HepG2 (cell line): ENCODE results near the gene IGLON5. TPM values are rescaled to one million over a fixed set of nuclear protein-coding genes. Genes with fewer than 3 reads are reported as not detected.

Experiments
- ATAC-seq: fragments of 200-7000 bp; cut with Tn5 transposase; 3 replicates; pipeline ENCODE4 v1.9.1; 2020; ENCODE audit warnings: mild to moderate bottlenecking, moderate library complexity
- BruUV-seq: library from RNA; stranded (reverse); fragments of 400-500 nt; replicated peaks from 2 replicates; lab custom pipeline; 2021; lab: Mats Ljungman, UMichigan
- CTCF ChIA-PET: fragments of 300-600 bp; formaldehyde crosslinking; extraction: SDS; loops from one replicate; lab custom pipeline; 2021; ENCODE audit warnings: low total read pairs, inconsistent platforms, low intra/inter-chr PET ratio; lab: Yijun Ruan, JAX
- POLR2A ChIA-PET: fragments of 350-600 bp; sonication (Branson Sonifier 250); formaldehyde crosslinking; loops from one replicate; lab custom pipeline; 2020; ENCODE audit warnings: antibody characterized with exemption, inconsistent platforms; lab: Yijun Ruan, JAX
- DNase-seq: peaks from one replicate; pipeline ENCODE4 v3.0.0-alpha.2; 2015; ENCODE audit warnings: low spot score
- FAIRE-seq: peaks from 3 replicates; lab custom pipeline; 2011; peaks lifted over from hg19 to GRCh38; lab: Jason Lieb, UNC
- H2AFZ ChIP-seq: one replicate; pipeline ENCODE4 v1.6.1; 2011; ENCODE audit warnings: low read length, inconsistent platforms
- H3K27ac ChIP-seq: fragments of 300-600 bp; 3 replicates; pipeline ENCODE4 v1.8.0; 2011; ENCODE audit warnings: mixed run types, mild to moderate bottlenecking, mixed read lengths, low read length, inconsistent platforms; ENCODE audit not compliant: insufficient read depth; ENCODE audit errors: extremely low read length
- H3K27me3 ChIP-seq, 2 experiments: fragments of 200-600 bp in 1 of 2; 2 replicates in 1 of 2; 3 replicates in 1 of 2; pipeline versions ENCODE4 v1.6.0 to v1.8.0; 2011; ENCODE audit warnings: low read length in 2 of 2, mild to moderate bottlenecking in 2 of 2, moderate library complexity in 2 of 2, inconsistent platforms in 1 of 2; ENCODE audit not compliant: insufficient read depth in 2 of 2, control insufficient read depth in 1 of 2
- H3K36me3 ChIP-seq, 2 experiments: fragments of 200-600 bp in 1 of 2; replicated peaks in 1 of 2; 2 replicates in 1 of 2; 3 replicates in 1 of 2; pipeline versions ENCODE4 v1.5.1 to v1.8.0; 2011; ENCODE audit warnings: low read length in 2 of 2, inconsistent platforms in 1 of 2; ENCODE audit not compliant: insufficient read depth in 2 of 2, control insufficient read depth in 1 of 2
- H3K4me1 ChIP-seq: 2 replicates; pipeline ENCODE4 v1.5.1; 2012; ENCODE audit warnings: low read length, inconsistent platforms; ENCODE audit not compliant: insufficient read depth
- H3K4me2 ChIP-seq: 2 replicates; pipeline ENCODE4 v1.6.0; 2011; ENCODE audit warnings: low read depth, low read length, inconsistent platforms
- H3K4me3 ChIP-seq, 3 experiments: fragments of 200-600 bp in 1 of 3; sonication (generic), shearing (Covaris generic) in 1 of 3; replicated peaks in 1 of 3; 2 replicates each; pipeline ENCODE4 v1.5.1; 2011 to 2016; ENCODE audit warnings: low read length in 3 of 3, inconsistent platforms in 2 of 3, low read depth in 2 of 3, mild to moderate bottlenecking in 2 of 3, control low read depth in 1 of 3, mixed read lengths in 1 of 3; ENCODE audit not compliant: insufficient read depth in 1 of 3
- H3K79me2 ChIP-seq: one replicate; pipeline ENCODE4 v1.6.1; 2011; ENCODE audit warnings: low read length, inconsistent platforms; ENCODE audit not compliant: insufficient read depth
- H3K9ac ChIP-seq: 2 replicates; pipeline ENCODE4 v1.6.0; 2011; ENCODE audit warnings: mild to moderate bottlenecking, low read depth, low read length, inconsistent platforms; ENCODE audit not compliant: insufficient read depth
- H3K9me3 ChIP-seq: 2 replicates; pipeline ENCODE4 v1.5.1; 2012; ENCODE audit warnings: mild to moderate bottlenecking, low read length
- H4K20me1 ChIP-seq: 2 replicates; pipeline ENCODE4 v1.6.0; 2011; ENCODE audit warnings: inconsistent platforms, mild to moderate bottlenecking, low read length, moderate library complexity; ENCODE audit not compliant: insufficient read depth
- AGO2 ChIP-seq: fragments of 200-400 bp; formaldehyde crosslinking; optimal IDR thresholded peaks from 2 replicates; pipeline ENCODE3; 2017; ENCODE audit warnings: mild to moderate bottlenecking, low read depth, low read length, moderate library complexity
- CHD2 ChIP-seq: IDR thresholded peaks from 2 replicates; pipeline ENCODE4 v1.6.1; 2011; ENCODE audit warnings: low read depth, low read length, improper control_type of control experiment
- FOXA1 ChIP-seq, 2 experiments: fragments of 450-650 bp in 1 of 2; sonication (generic) in 1 of 2; formaldehyde crosslinking in 1 of 2; IDR thresholded peaks; 2 replicates each; pipeline versions ENCODE4 v1.4.0 to v1.6.1; 2016 to 2020; ENCODE audit warnings: missing genetic modification reagents in 1 of 2
- MIER3 ChIP-seq: IDR thresholded peaks from 2 replicates; pipeline ENCODE4 v1.6.1; 2016; ENCODE audit warnings: missing compliant biosample characterization, borderline replicate concordance
- NFRKB ChIP-seq: fragments of 450-650 bp; IDR thresholded peaks from 2 replicates; pipeline ENCODE4 v1.6.1; 2017
- POLR2A ChIP-seq, 2 experiments: IDR thresholded peaks; 2 replicates each; pipeline ENCODE4 v1.6.1; 2011; ENCODE audit warnings: low read depth in 2 of 2, low read length in 2 of 2, mild to moderate bottlenecking in 1 of 2, moderate library complexity in 1 of 2; ENCODE audit not compliant: insufficient read depth in 1 of 2
- RBAK ChIP-seq: sonication (generic); formaldehyde crosslinking; IDR thresholded peaks from 2 replicates; pipeline ENCODE4 v1.5.1; 2020; ENCODE audit warnings: mild to moderate bottlenecking, missing genetic modification reagents
- SOX6 ChIP-seq, 2 experiments: fragments of 450-650 bp in 1 of 2; sonication (generic) in 1 of 2; formaldehyde crosslinking in 1 of 2; IDR thresholded peaks; 2 replicates each; pipeline versions ENCODE4 v1.4.0 to v1.6.1; 2017 to 2020; ENCODE audit warnings: antibody characterized with exemption in 1 of 2, mild to moderate bottlenecking in 1 of 2, missing genetic modification reagents in 1 of 2
- ZNF558 ChIP-seq: sonication (generic); formaldehyde crosslinking; IDR thresholded peaks from 2 replicates; pipeline ENCODE4 v1.9.0; 2022; ENCODE audit warnings: mild to moderate bottlenecking, missing genetic modification reagents, borderline replicate concordance
- ZNF614 ChIP-seq: IDR thresholded peaks from 2 replicates; pipeline ENCODE4 v1.6.1; 2018; ENCODE audit warnings: missing biosample characterization, missing genetic modification reagents, inconsistent platforms, borderline replicate concordance
- WGBS: methylation state at CpG from one replicate; pipeline ENCODE4 v1.1.6; 2017; ENCODE audit warnings: low lambda C conversion rate; 5-methylcytosine and 5-hydroxymethylcytosine counted together
- in situ Hi-C: cut with HindIII; loops from 2 replicates; pipeline ENCODE4 v1.10.0; 2017; ENCODE audit warnings: low pct_unique_long_range_greater_than_20kb; ENCODE audit not compliant: extremely low pct_ligation_motif_present
- intact Hi-C: fragments of 100-400 bp; cut with micrococcal nuclease; formaldehyde crosslinking; loops from one replicate; pipeline ENCODE4 v1.10.0; 2022; ENCODE audit not compliant: unreplicated experiment
- polyA plus RNA-seq, 8 experiments: library from polyadenylated mRNA; depleted of rRNA in 3 of 8; stranded (reverse) in 7 of 8; unstranded in 1 of 8; fragments of >200 nt; fragmentation: Illumina TruSeq in 4 of 8; extraction: Trizol in 4 of 8; gene quantifications; 2 replicates each; pipeline versions ENCODE4 v1.2.1 to v1.2.3, GENCODE V29; 2011 to 2016; ENCODE audit warnings: low read depth in 4 of 8, missing spikeins in 1 of 8, mixed read lengths in 1 of 8; ENCODE audit not compliant: insufficient read depth in 1 of 8
- total RNA-seq, 5 experiments: library from RNA; depleted of rRNA; stranded (reverse); fragments of >200 nt; fragmentation: Illumina TruSeq; extraction: Trizol; gene quantifications; 2 replicates each; pipeline ENCODE4 v1.2.3, GENCODE V29; 2016; ENCODE audit warnings: low read depth in 1 of 5
- TF ChIP-seq, protein P1 (sequence below): sonication (generic); formaldehyde crosslinking; IDR thresholded peaks from 2 replicates; pipeline ENCODE4 v1.9.0; 2021; ENCODE audit warnings: missing genetic modification reagents, borderline replicate concordance
- TF ChIP-seq, protein P2 (sequence below): sonication (generic); formaldehyde crosslinking; IDR thresholded peaks from 2 replicates; pipeline ENCODE4 v1.5.1; 2020; ENCODE audit warnings: missing genetic modification reagents, mild to moderate bottlenecking, borderline replicate concordance
- TF ChIP-seq, protein P3 (sequence below): sonication (generic); formaldehyde crosslinking; IDR thresholded peaks from 2 replicates; pipeline ENCODE4 v1.4.0; 2020; ENCODE audit warnings: missing genetic modification reagents
- TF ChIP-seq, protein P4 (sequence below): sonication (generic); formaldehyde crosslinking; IDR thresholded peaks from 2 replicates; pipeline ENCODE4 v1.5.0; 2020; ENCODE audit warnings: mild to moderate bottlenecking, missing genetic modification reagents, moderate library complexity

The IGLON5 gene
- total and polyA plus RNA-seq, 2 of the 13 experiments (the other 11 are each of a cell fraction or from before 2014, with no cell fraction given), result 0.04 to 5.7 TPM

DNA sequence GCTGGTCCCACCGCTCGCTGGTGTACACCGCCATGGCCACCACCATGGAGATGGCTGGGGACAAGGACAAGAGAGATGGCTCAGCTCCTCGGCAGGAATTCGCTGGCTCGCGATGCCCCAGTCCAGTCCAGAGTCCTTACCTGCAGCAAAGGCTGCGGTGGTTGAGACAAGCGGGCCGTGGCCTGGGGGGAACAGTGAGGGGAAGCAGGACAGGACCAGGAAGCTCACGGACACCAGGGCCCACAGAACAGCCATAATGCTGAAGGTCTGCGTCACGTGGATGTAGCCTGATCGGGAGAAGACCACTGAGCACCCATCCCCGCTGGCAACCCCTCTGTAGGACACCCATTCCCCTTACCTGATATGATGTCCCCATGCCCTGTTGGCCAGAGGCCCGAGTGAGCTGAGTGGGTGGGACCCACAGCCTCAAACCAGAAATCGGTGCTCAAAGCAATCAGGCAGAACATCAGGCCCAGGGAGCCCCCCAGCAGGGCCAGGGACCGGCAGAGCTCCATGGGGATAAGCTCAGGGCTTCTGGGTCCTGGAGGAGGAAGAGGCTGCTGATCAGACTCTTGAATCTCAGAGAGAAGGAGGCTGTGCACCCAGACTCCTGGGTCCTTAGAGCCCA lies 60.7 kb downstream of the IGLON5 start:
- intact Hi-C loops (no loop called here), in situ Hi-C loops (no loop called here)
- Histone ChIP-seq H2AFZ (no peak overlapping the region), H3K4me2 (no peak overlapping the region; the same call in 1 of the 2 replicates), H3K79me2 (peaks cover 5% of the 10 kb centered on the region), H3K9ac (no peak overlapping the region), H3K9me3 (no peaks in the 10 kb centered on the region), H3K4me1 (peaks cover 37% of the 10 kb centered on the region), H4K20me1 (no peaks in the 10 kb centered on the region), H3K27ac (no peak overlapping the region), H3K27me3 (peaks cover 0 to 14% of the 10 kb centered on the region in 2 experiments; a peak in 1 of 5 replicates), H3K4me3 (no peak overlapping the region), H3K36me3 (no peaks in the 10 kb centered on the region)
- WGBS, result 19% methylated on average over 2 of the region's 18 CpGs
- FAIRE-seq, result no peak
- ChIA-PET POLR2A (interaction anchor here (1.0 to 5.3 kb wide), 7 partner anchors 10 to 31 kb away, joined by 3 to 27 read pairs (median 8); partner anchors contain the start of genes LIM2 and VSIG10L), CTCF (no interaction called here)
- ATAC-seq, result no peak
- no TSS peak for BruUV-seq
- no peak for DNase-seq
- TF ChIP-seq AGO2 (peak; percentile 49), ZNF614 (CRISPR knock-in tag) (no peak), MIER3 (no peak), POLR2A (IDR thresholded peaks at IDR 0.05; ENCODE audit: insufficient read depth in 1 of 2, low read depth in 2 of 2, low read length in 2 of 2) (peak in 1 of 2 experiments; percentile 20; a peak in 1 of 4 replicates), FOXA1 (IDR thresholded peaks at IDR 0.05) (no peak), FOXA1 (CRISPR knock-in tag; IDR thresholded peaks at IDR 0.05) (no peak), ZNF558 (no peak), CHD2 (no peak), SOX6 (IDR thresholded peaks at IDR 0.05) (no peak), SOX6 (CRISPR knock-in tag; IDR thresholded peaks at IDR 0.05) (no peak), RBAK (CRISPR knock-in tag) (peak; percentile 93), NFRKB (no peak)
- TF ChIP-seq, protein P1, sequence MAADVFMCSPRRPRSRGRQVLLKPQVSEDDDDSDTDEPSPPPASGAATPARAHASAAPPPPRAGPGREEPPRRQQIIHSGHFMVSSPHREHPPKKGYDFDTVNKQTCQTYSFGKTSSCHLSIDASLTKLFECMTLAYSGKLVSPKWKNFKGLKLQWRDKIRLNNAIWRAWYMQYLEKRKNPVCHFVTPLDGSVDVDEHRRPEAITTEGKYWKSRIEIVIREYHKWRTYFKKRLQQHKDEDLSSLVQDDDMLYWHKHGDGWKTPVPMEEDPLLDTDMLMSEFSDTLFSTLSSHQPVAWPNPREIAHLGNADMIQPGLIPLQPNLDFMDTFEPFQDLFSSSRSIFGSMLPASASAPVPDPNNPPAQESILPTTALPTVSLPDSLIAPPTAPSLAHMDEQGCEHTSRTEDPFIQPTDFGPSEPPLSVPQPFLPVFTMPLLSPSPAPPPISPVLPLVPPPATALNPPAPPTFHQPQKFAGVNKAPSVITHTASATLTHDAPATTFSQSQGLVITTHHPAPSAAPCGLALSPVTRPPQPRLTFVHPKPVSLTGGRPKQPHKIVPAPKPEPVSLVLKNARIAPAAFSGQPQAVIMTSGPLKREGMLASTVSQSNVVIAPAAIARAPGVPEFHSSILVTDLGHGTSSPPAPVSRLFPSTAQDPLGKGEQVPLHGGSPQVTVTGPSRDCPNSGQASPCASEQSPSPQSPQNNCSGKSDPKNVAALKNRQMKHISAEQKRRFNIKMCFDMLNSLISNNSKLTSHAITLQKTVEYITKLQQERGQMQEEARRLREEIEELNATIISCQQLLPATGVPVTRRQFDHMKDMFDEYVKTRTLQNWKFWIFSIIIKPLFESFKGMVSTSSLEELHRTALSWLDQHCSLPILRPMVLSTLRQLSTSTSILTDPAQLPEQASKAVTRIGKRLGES (CRISPR knock-in tag), result no peak
- TF ChIP-seq, protein P2, sequence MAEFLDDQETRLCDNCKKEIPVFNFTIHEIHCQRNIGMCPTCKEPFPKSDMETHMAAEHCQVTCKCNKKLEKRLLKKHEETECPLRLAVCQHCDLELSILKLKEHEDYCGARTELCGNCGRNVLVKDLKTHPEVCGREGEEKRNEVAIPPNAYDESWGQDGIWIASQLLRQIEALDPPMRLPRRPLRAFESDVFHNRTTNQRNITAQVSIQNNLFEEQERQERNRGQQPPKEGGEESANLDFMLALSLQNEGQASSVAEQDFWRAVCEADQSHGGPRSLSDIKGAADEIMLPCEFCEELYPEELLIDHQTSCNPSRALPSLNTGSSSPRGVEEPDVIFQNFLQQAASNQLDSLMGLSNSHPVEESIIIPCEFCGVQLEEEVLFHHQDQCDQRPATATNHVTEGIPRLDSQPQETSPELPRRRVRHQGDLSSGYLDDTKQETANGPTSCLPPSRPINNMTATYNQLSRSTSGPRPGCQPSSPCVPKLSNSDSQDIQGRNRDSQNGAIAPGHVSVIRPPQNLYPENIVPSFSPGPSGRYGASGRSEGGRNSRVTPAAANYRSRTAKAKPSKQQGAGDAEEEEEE (CRISPR knock-in tag), result no peak
- TF ChIP-seq, protein P3, sequence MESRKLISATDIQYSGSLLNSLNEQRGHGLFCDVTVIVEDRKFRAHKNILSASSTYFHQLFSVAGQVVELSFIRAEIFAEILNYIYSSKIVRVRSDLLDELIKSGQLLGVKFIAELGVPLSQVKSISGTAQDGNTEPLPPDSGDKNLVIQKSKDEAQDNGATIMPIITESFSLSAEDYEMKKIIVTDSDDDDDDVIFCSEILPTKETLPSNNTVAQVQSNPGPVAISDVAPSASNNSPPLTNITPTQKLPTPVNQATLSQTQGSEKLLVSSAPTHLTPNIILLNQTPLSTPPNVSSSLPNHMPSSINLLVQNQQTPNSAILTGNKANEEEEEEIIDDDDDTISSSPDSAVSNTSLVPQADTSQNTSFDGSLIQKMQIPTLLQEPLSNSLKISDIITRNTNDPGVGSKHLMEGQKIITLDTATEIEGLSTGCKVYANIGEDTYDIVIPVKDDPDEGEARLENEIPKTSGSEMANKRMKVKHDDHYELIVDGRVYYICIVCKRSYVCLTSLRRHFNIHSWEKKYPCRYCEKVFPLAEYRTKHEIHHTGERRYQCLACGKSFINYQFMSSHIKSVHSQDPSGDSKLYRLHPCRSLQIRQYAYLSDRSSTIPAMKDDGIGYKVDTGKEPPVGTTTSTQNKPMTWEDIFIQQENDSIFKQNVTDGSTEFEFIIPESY (CRISPR knock-in tag), result no peak
- TF ChIP-seq, protein P4, sequence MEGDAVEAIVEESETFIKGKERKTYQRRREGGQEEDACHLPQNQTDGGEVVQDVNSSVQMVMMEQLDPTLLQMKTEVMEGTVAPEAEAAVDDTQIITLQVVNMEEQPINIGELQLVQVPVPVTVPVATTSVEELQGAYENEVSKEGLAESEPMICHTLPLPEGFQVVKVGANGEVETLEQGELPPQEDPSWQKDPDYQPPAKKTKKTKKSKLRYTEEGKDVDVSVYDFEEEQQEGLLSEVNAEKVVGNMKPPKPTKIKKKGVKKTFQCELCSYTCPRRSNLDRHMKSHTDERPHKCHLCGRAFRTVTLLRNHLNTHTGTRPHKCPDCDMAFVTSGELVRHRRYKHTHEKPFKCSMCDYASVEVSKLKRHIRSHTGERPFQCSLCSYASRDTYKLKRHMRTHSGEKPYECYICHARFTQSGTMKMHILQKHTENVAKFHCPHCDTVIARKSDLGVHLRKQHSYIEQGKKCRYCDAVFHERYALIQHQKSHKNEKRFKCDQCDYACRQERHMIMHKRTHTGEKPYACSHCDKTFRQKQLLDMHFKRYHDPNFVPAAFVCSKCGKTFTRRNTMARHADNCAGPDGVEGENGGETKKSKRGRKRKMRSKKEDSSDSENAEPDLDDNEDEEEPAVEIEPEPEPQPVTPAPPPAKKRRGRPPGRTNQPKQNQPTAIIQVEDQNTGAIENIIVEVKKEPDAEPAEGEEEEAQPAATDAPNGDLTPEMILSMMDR (CRISPR knock-in tag), result no peak
